ENCODE measurements around the gene CAMKMT. TPM values are rescaled to one million over a fixed set of nuclear protein-coding genes. Genes with fewer than 3 reads are reported as not detected.

CAMKMT gene
- polyA plus RNA-seq, 3 donors, result 4.7 to 7.8 (median 7.0) TPM

- Mint-ChIP-seq H3K27ac (no peak overlapping the region), H3K4me1 (no peaks in the 10 kb centered on the region), H3K27me3 (ENCODE audit: low read depth in 3 of 3) (peaks cover 15 to 24% (median 23%) of the 10 kb centered on the region in 3 donors), H3K4me3 (no peak overlapping the region), H3K9me3 (peaks cover 0 to 9% (median 2%) of the 10 kb centered on the region in 7 donors), H3K36me3 (no peaks in the 10 kb centered on the region)
- TF ChIP-seq CTCF (IDR thresholded peaks at IDR 0.05), result no peak
- Histone ChIP-seq H3K79me2 (ENCODE audit: insufficient read depth, low read length) (no peaks in the 10 kb centered on the region), H3K4me3 (replicated peaks in 1 of 3; ENCODE audit: low read depth in 2 of 3, low read length in 3 of 3) (no peak overlapping the region), H3K27ac (ENCODE audit: low read depth in 1 of 2, low read length in 2 of 2) (no peak overlapping the region), H3K4me2 (replicated peaks; ENCODE audit: extremely low read depth, low read length, poor library complexity, severe bottlenecking) (no peak overlapping the region), H3K9ac (ENCODE audit: insufficient read depth, low read length, poor library complexity, severe bottlenecking) (no peak overlapping the region), H4K20me1 (ENCODE audit: insufficient read depth, low read length) (no peaks in the 10 kb centered on the region), H2AFZ (ENCODE audit: insufficient read depth, low read depth, low read length, poor library complexity, severe bottlenecking) (no peak overlapping the region), H3K4me1 (ENCODE audit: control insufficient read depth in 1 of 2, insufficient read depth in 2 of 2, low read length in 2 of 2) (no peaks in the 10 kb centered on the region), H3K36me3 (replicated peaks in 1 of 2; ENCODE audit: control insufficient read depth in 1 of 2, insufficient read depth in 2 of 2, low read length in 2 of 2) (no peaks in the 10 kb centered on the region), H3K9me3 (replicated peaks in 1 of 2; ENCODE audit: control insufficient read depth in 1 of 2, insufficient read depth in 1 of 2, low read length in 2 of 2) (no peaks in the 10 kb centered on the region), H3K27me3 (ENCODE audit: control insufficient read depth in 2 of 2, insufficient read depth in 2 of 2, low read length in 2 of 2) (peaks cover 4 to 13% of the 10 kb centered on the region in 2 donors)
- no peak for DNase-seq
- 98% methylated on average over 4 of the region's 5 CpGs for WGBS (ENCODE audit: insufficient coverage)
- intact Hi-C loops (cut with micrococcal nuclease), result no loop called here
Observed at GRCh38 chr2:44786817-44787214, 425.1 kb downstream of the CAMKMT start.

GRCh38 chr2:44787663-44788062 lies 425.9 kb downstream of the CAMKMT start:
- no peaks in the 10 kb centered on the region for H4K20me1 ChIP-seq (ENCODE audit: insufficient read depth, low read length)
- Mint-ChIP-seq H3K27me3 (ENCODE audit: low read depth in 3 of 3) (peaks cover 17 to 26% (median 25%) of the 10 kb centered on the region in 3 donors), H3K9me3 (peaks cover 0 to 6% (median 2%) of the 10 kb centered on the region in 7 donors), H3K36me3 (no peaks in the 10 kb centered on the region), H3K27ac (no peak overlapping the region), H3K4me3 (no peak overlapping the region), H3K4me1 (no peaks in the 10 kb centered on the region)
- no peak overlapping the region for H2AFZ ChIP-seq (ENCODE audit: insufficient read depth, low read depth, low read length, poor library complexity, severe bottlenecking)
- intact Hi-C loops (cut with micrococcal nuclease), result no loop called here
- TF ChIP-seq CTCF (IDR thresholded peaks at IDR 0.05), result no peak
- no peak overlapping the region for H3K4me3 ChIP-seq (replicated peaks in 1 of 3; ENCODE audit: low read depth in 2 of 3, low read length in 3 of 3)
- H3K79me2 ChIP-seq (ENCODE audit: insufficient read depth, low read length), result no peaks in the 10 kb centered on the region
- no peaks in the 10 kb centered on the region for H3K36me3 ChIP-seq (replicated peaks in 1 of 2; ENCODE audit: control insufficient read depth in 1 of 2, insufficient read depth in 2 of 2, low read length in 2 of 2)
- H3K9ac ChIP-seq (ENCODE audit: insufficient read depth, low read length, poor library complexity, severe bottlenecking), result no peak overlapping the region
- DNase-seq, result no peak
- H3K27me3 ChIP-seq (ENCODE audit: control insufficient read depth in 2 of 2, insufficient read depth in 2 of 2, low read length in 2 of 2), result peaks cover 4 to 19% of the 10 kb centered on the region in 2 donors
- no peak overlapping the region for H3K4me2 ChIP-seq (replicated peaks; ENCODE audit: extremely low read depth, low read length, poor library complexity, severe bottlenecking)
- H3K4me1 ChIP-seq (ENCODE audit: control insufficient read depth in 1 of 2, insufficient read depth in 2 of 2, low read length in 2 of 2), result no peaks in the 10 kb centered on the region
- no peaks in the 10 kb centered on the region for H3K9me3 ChIP-seq (replicated peaks in 1 of 2; ENCODE audit: control insufficient read depth in 1 of 2, insufficient read depth in 1 of 2, low read length in 2 of 2)
- no peak overlapping the region for H3K27ac ChIP-seq (ENCODE audit: low read depth in 1 of 2, low read length in 2 of 2)
- 85% methylated on average over 4 of the region's 6 CpGs for WGBS (ENCODE audit: insufficient coverage)
